Nephron progenitor cell (in vitro differentiated cells): ENCODE measurements around the gene BTBD9.
A peak's percentile ranks its signal among the peaks of the same experiment; 100 is the strongest.

Experiments used
- DNase-seq: peaks from one replicate; pipeline ENCODE4 v3.0.0; 2021
- H3K27ac Mint-ChIP-seq: 2 replicates; pipeline ENCODE4 v1.8.0; 2021; ENCODE audit warnings: mild to moderate bottlenecking, moderate library complexity, mixed read lengths
- H3K27me3 Mint-ChIP-seq: 2 replicates; pipeline ENCODE4 v1.8.0; 2021; ENCODE audit warnings: mild to moderate bottlenecking, low read depth, mixed read lengths; ENCODE audit not compliant: poor library complexity
- H3K36me3 Mint-ChIP-seq: 2 replicates; pipeline ENCODE4 v1.8.0; 2021; ENCODE audit warnings: low read depth, mixed read lengths
- H3K4me1 Mint-ChIP-seq: 2 replicates; pipeline ENCODE4 v1.8.0; 2021; ENCODE audit warnings: mixed read lengths
- H3K4me3 Mint-ChIP-seq: 2 replicates; pipeline ENCODE4 v1.8.0; 2021; ENCODE audit warnings: mild to moderate bottlenecking, moderate library complexity, mixed read lengths
- H3K9me3 Mint-ChIP-seq: 2 replicates; pipeline ENCODE4 v1.8.0; 2021; ENCODE audit warnings: mild to moderate bottlenecking, moderate library complexity, mixed read lengths
- TF ChIP-seq, protein P1 (sequence below): fragments of 200-600 bp; sonication (generic); IDR thresholded peaks from 2 replicates; pipeline ENCODE4 v1.5.0; 2021; ENCODE audit warnings: antibody characterized with exemption

BTBD9 gene

GRCh38 chr6:38554700-38555413, 84.9 kb downstream of the BTBD9 start:
- Mint-ChIP-seq H3K4me3 (no peak overlapping the region), H3K27ac (peak overlapping the region; percentile 9), H3K27me3 (no peaks in the 10 kb centered on the region), H3K36me3 (peaks cover 8% of the 10 kb centered on the region), H3K9me3 (peaks cover 4% of the 10 kb centered on the region), H3K4me1 (peaks cover 15% of the 10 kb centered on the region)
- TF ChIP-seq, protein P1, sequence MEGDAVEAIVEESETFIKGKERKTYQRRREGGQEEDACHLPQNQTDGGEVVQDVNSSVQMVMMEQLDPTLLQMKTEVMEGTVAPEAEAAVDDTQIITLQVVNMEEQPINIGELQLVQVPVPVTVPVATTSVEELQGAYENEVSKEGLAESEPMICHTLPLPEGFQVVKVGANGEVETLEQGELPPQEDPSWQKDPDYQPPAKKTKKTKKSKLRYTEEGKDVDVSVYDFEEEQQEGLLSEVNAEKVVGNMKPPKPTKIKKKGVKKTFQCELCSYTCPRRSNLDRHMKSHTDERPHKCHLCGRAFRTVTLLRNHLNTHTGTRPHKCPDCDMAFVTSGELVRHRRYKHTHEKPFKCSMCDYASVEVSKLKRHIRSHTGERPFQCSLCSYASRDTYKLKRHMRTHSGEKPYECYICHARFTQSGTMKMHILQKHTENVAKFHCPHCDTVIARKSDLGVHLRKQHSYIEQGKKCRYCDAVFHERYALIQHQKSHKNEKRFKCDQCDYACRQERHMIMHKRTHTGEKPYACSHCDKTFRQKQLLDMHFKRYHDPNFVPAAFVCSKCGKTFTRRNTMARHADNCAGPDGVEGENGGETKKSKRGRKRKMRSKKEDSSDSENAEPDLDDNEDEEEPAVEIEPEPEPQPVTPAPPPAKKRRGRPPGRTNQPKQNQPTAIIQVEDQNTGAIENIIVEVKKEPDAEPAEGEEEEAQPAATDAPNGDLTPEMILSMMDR, result no peak
- DNase-seq, result no peak

DNA sequence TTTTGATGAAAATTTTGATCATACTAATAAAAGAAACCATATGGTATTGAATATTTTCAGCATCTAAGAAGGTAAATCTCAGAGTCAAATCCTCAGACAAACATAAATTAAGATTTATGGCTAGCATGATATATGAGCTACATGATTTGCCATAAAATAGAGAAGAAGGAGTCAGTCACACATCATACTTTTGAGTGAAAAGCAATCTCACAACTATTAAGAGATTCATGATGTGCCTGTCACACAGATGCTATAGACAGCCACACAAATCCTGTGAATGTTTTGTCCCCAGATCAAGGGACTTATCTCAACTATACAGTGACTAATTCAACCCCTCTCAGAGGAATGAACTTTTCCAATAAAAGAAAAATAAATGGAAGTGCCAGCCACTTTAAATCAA, 85.7 kb downstream of the BTBD9 start:
- Mint-ChIP-seq H3K4me1 (peaks cover 6% of the 10 kb centered on the region), H3K36me3 (peaks cover 2% of the 10 kb centered on the region), H3K4me3 (no peak overlapping the region), H3K27me3 (no peaks in the 10 kb centered on the region), H3K27ac (no peak overlapping the region), H3K9me3 (peaks cover 2% of the 10 kb centered on the region)
- TF ChIP-seq, protein P1, result no peak
- DNase-seq, result no peak

DNA sequence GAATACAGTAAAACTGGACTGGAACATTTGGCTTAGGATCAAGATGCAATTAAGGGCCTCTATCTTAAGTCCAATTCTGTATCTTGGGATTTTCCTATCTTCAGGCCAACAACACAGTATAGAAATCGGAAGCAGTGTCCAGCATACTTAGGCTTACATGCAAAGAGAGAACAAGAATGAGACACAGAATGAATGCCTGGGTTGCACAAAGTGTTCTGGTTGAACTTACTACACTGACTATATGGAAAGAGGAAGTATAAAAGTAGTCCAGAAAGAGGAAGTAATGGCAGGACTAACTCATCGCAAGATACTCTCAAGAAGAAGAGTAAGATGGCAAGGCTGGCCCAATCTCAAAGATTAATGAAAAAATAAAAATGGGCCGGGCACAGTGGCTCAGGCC, 87.6 kb downstream of the BTBD9 start:
- Mint-ChIP-seq H3K9me3 (no peaks in the 10 kb centered on the region), H3K4me3 (no peak overlapping the region), H3K27me3 (no peaks in the 10 kb centered on the region), H3K27ac (no peak overlapping the region), H3K4me1 (peaks cover 4% of the 10 kb centered on the region), H3K36me3 (peaks cover 5% of the 10 kb centered on the region)
- DNase-seq, result no peak
- TF ChIP-seq, protein P1, result no peak

- no peak overlapping the region for H3K27ac Mint-ChIP-seq
- no peak overlapping the region for H3K4me3 Mint-ChIP-seq
- DNase-seq, result no peak
- TF ChIP-seq, protein P1, result no peak
- no peaks in the 10 kb centered on the region for H3K4me1 Mint-ChIP-seq
- no peaks in the 10 kb centered on the region for H3K9me3 Mint-ChIP-seq
- peaks cover 3% of the 10 kb centered on the region for H3K27me3 Mint-ChIP-seq
- H3K36me3 Mint-ChIP-seq, result peaks cover 7% of the 10 kb centered on the region
These were observed 89.9 kb downstream of the BTBD9 start for GRCh38 chr6:38549795-38550194.

- Mint-ChIP-seq H3K27me3 (peaks cover 3% of the 10 kb centered on the region), H3K36me3 (peaks cover 7% of the 10 kb centered on the region), H3K9me3 (no peaks in the 10 kb centered on the region), H3K4me3 (no peak overlapping the region), H3K4me1 (no peaks in the 10 kb centered on the region), H3K27ac (no peak overlapping the region)
- TF ChIP-seq, protein P1, result no peak
- no peak for DNase-seq
These were observed 90.5 kb downstream of the BTBD9 start for GRCh38 chr6:38549180-38549579.

GRCh38 chr6:38543022-38543421, 96.7 kb downstream of the BTBD9 start:
- H3K4me1 Mint-ChIP-seq, result no peaks in the 10 kb centered on the region
- no peak overlapping the region for H3K4me3 Mint-ChIP-seq
- no peak for DNase-seq
- TF ChIP-seq, protein P1, result no peak
- H3K36me3 Mint-ChIP-seq, result peaks cover 7% of the 10 kb centered on the region
- no peak overlapping the region for H3K27ac Mint-ChIP-seq
- H3K27me3 Mint-ChIP-seq, result peaks cover 3% of the 10 kb centered on the region
- no peaks in the 10 kb centered on the region for H3K9me3 Mint-ChIP-seq
